ENCODE measurements around the gene KCNQ1.

GRCh38 chr11:2762451-2762850 lies 317.6 kb downstream of the KCNQ1 start:
- TF ChIP-seq EZH2 (IDR thresholded peaks at IDR 0.05; ENCODE audit: borderline replicate concordance, low read depth, low read length, severe bottlenecking) (no peak), CTCF (IDR thresholded peaks at IDR 0.05; ENCODE audit: borderline replicate concordance, extremely low read depth, low read length, poor library complexity, severe bottlenecking) (no peak)
